HEK293 (cell line): ENCODE data around the gene GYG1.

Experiments
- CTCF ChIA-PET: fragments of 350-600 bp; formaldehyde crosslinking; extraction: SDS; loops from one replicate; lab custom pipeline; 2021; ENCODE audit warnings: antibody characterized with exemption; lab: Yijun Ruan, JAX
- POLR2A ChIA-PET: fragments of 300-600 bp; formaldehyde crosslinking; extraction: SDS; loops from one replicate; lab custom pipeline; 2020; ENCODE audit warnings: antibody characterized with exemption, inconsistent platforms; lab: Yijun Ruan, JAX
- H3K27ac ChIP-seq: fragments of 200-500 bp; sonication (Bioruptor generic); 2 replicates; pipeline ENCODE4 v1.5.1; 2014; ENCODE audit warnings: low read depth, low read length, control low read depth, inconsistent platforms; ENCODE audit errors: extremely low read depth
- H3K36me3 ChIP-seq, 2 experiments: fragments of 200-500 bp in 1 of 2; sonication (Bioruptor generic) in 1 of 2; 1 replicate in 1 of 2; 2 replicates in 1 of 2; pipeline ENCODE4 v1.5.1; 2014 to 2017; ENCODE audit warnings: inconsistent platforms in 2 of 2, low read length in 2 of 2; ENCODE audit not compliant: control insufficient read depth in 2 of 2, insufficient read depth in 1 of 2
- H3K4me1 ChIP-seq: fragments of 200-500 bp; sonication (Bioruptor generic); 2 replicates; pipeline ENCODE4 v1.5.1; 2014; ENCODE audit warnings: mild to moderate bottlenecking, low read length, inconsistent platforms; ENCODE audit not compliant: control insufficient read depth, insufficient read depth
- H3K4me3 ChIP-seq: 2 replicates; pipeline ENCODE4 v1.5.1; 2011; ENCODE audit warnings: low read depth, mild to moderate bottlenecking, control low read depth, low read length, moderate library complexity
- H3K9me3 ChIP-seq: fragments of 200-500 bp; sonication (Bioruptor generic); 2 replicates; pipeline ENCODE4 v1.5.1; 2014; ENCODE audit warnings: low read depth, low read length, inconsistent platforms; ENCODE audit not compliant: control insufficient read depth, insufficient read depth
- GFI1B ChIP-seq: fragments of 450-650 bp; formaldehyde crosslinking; IDR thresholded peaks from 2 replicates; pipeline ENCODE4 v1.5.1; 2016; ENCODE audit warnings: missing biosample characterization, missing genetic modification characterization
- HOXA7 ChIP-seq: sonication (generic); formaldehyde crosslinking; IDR thresholded peaks from 2 replicates; pipeline ENCODE4 v1.8.1; 2022; ENCODE audit warnings: missing genetic modification reagents, borderline replicate concordance
- KLF16 ChIP-seq: fragments of 450-650 bp; formaldehyde crosslinking; IDR thresholded peaks from 2 replicates; pipeline ENCODE4 v1.5.1; 2017; ENCODE audit warnings: missing biosample characterization, missing genetic modification characterization
- MEIS1 ChIP-seq: sonication (generic); formaldehyde crosslinking; IDR thresholded peaks from 2 replicates; pipeline ENCODE4 v1.8.1; 2022; ENCODE audit warnings: missing genetic modification reagents, mild to moderate bottlenecking, borderline replicate concordance
- PRDM1 ChIP-seq: fragments of 450-650 bp; formaldehyde crosslinking; IDR thresholded peaks from 2 replicates; pipeline ENCODE4; 2016; ENCODE audit warnings: missing biosample characterization, missing genetic modification characterization
- PRDM4 ChIP-seq: fragments of 450-650 bp; formaldehyde crosslinking; IDR thresholded peaks from 2 replicates; pipeline ENCODE4 v1.5.1; 2017; ENCODE audit warnings: missing biosample characterization, missing genetic modification characterization
- ZBTB17 ChIP-seq: fragments of 450-650 bp; formaldehyde crosslinking; IDR thresholded peaks from 2 replicates; pipeline ENCODE4 v1.5.1; 2016; ENCODE audit warnings: missing biosample characterization, missing genetic modification characterization
- ZBTB7A ChIP-seq: fragments of 450-650 bp; formaldehyde crosslinking; IDR thresholded peaks from 2 replicates; pipeline ENCODE4 v1.5.1; 2016; ENCODE audit warnings: low read depth, missing biosample characterization, missing genetic modification characterization
- ZFP3 ChIP-seq: fragments of 450-650 bp; formaldehyde crosslinking; IDR thresholded peaks from 2 replicates; pipeline ENCODE4 v1.5.1; 2016; ENCODE audit warnings: low read depth, missing biosample characterization, missing genetic modification characterization
- ZNF184 ChIP-seq: fragments of 450-650 bp; IDR thresholded peaks from 2 replicates; pipeline ENCODE4 v1.5.1; 2018; ENCODE audit warnings: missing biosample characterization, mild to moderate bottlenecking, missing genetic modification characterization
- ZNF202 ChIP-seq: fragments of 450-650 bp; formaldehyde crosslinking; IDR thresholded peaks from 2 replicates; pipeline ENCODE4 v1.5.1; 2016; ENCODE audit warnings: missing biosample characterization, missing genetic modification characterization, borderline replicate concordance
- ZNF211 ChIP-seq: fragments of 450-650 bp; formaldehyde crosslinking; IDR thresholded peaks from 2 replicates; pipeline ENCODE4 v1.5.1; 2016; ENCODE audit warnings: low read depth, missing biosample characterization, missing genetic modification characterization
- ZNF221 ChIP-seq: fragments of 450-650 bp; formaldehyde crosslinking; IDR thresholded peaks from 2 replicates; pipeline ENCODE4 v1.5.1; 2017; ENCODE audit warnings: missing biosample characterization, missing genetic modification characterization, borderline replicate concordance
- ZNF274 ChIP-seq, 2 experiments: fragments of 200-500 bp in 1 of 2; fragments of 450-650 bp in 1 of 2; sonication (Bioruptor generic) in 1 of 2; formaldehyde crosslinking in 1 of 2; IDR thresholded peaks; 2 replicates each; pipeline versions ENCODE4 v1.5.1 to v1.6.1; 2014 to 2016; ENCODE audit warnings: borderline replicate concordance in 1 of 2, inconsistent platforms in 1 of 2, low read length in 1 of 2, missing biosample characterization in 1 of 2, missing genetic modification characterization in 1 of 2
- ZNF501 ChIP-seq: fragments of 450-650 bp; formaldehyde crosslinking; IDR thresholded peaks from 2 replicates; pipeline ENCODE4 v1.5.1; 2016; ENCODE audit warnings: missing biosample characterization, missing genetic modification characterization
- ZNF510 ChIP-seq: fragments of 450-650 bp; formaldehyde crosslinking; IDR thresholded peaks from 2 replicates; pipeline ENCODE4 v1.5.1; 2018; ENCODE audit warnings: mild to moderate bottlenecking, missing genetic modification characterization, missing biosample characterization; ENCODE audit not compliant: insufficient replicate concordance
- ZNF548 ChIP-seq: fragments of 450-650 bp; formaldehyde crosslinking; IDR thresholded peaks from 2 replicates; pipeline ENCODE4 v1.5.1; 2016; ENCODE audit warnings: missing biosample characterization, missing genetic modification characterization
- ZNF549 ChIP-seq: fragments of 450-650 bp; IDR thresholded peaks from 2 replicates; pipeline ENCODE4 v1.5.1; 2018; ENCODE audit warnings: missing biosample characterization, missing genetic modification characterization, mild to moderate bottlenecking, inconsistent platforms, moderate library complexity
- ZNF629 ChIP-seq: fragments of 450-650 bp; formaldehyde crosslinking; IDR thresholded peaks from 2 replicates; pipeline ENCODE4 v1.5.1; 2017; ENCODE audit warnings: missing biosample characterization, missing genetic modification characterization
- ZNF654 ChIP-seq: fragments of 450-650 bp; formaldehyde crosslinking; IDR thresholded peaks from 2 replicates; pipeline ENCODE4 v1.5.1; 2016; ENCODE audit warnings: low read depth, missing biosample characterization, missing genetic modification characterization
- ZNF677 ChIP-seq: fragments of 450-650 bp; IDR thresholded peaks from 2 replicates; pipeline ENCODE4 v1.5.0; 2018; ENCODE audit warnings: missing biosample characterization, mild to moderate bottlenecking, missing genetic modification characterization, moderate library complexity
- TF ChIP-seq, protein P1 (sequence below): sonication (generic); formaldehyde crosslinking; IDR thresholded peaks from 2 replicates; pipeline ENCODE4 v1.8.1; 2022; ENCODE audit warnings: mild to moderate bottlenecking, moderate library complexity, missing genetic modification reagents
- TF ChIP-seq, protein P2 (sequence below): fragments of 450-650 bp; formaldehyde crosslinking; IDR thresholded peaks from 2 replicates; pipeline ENCODE4 v1.5.1; 2016; ENCODE audit warnings: missing biosample characterization, missing genetic modification characterization
- TF ChIP-seq, protein P3 (sequence below): fragments of 450-650 bp; IDR thresholded peaks from 2 replicates; pipeline ENCODE4 v1.5.1; 2018; ENCODE audit warnings: missing biosample characterization, mild to moderate bottlenecking, missing genetic modification characterization

GYG1 gene

GRCh38 chr3:149001727-149002126 is 10.4 kb downstream of the GYG1 start:
- CTCF ChIA-PET: no interaction called here

DNA sequence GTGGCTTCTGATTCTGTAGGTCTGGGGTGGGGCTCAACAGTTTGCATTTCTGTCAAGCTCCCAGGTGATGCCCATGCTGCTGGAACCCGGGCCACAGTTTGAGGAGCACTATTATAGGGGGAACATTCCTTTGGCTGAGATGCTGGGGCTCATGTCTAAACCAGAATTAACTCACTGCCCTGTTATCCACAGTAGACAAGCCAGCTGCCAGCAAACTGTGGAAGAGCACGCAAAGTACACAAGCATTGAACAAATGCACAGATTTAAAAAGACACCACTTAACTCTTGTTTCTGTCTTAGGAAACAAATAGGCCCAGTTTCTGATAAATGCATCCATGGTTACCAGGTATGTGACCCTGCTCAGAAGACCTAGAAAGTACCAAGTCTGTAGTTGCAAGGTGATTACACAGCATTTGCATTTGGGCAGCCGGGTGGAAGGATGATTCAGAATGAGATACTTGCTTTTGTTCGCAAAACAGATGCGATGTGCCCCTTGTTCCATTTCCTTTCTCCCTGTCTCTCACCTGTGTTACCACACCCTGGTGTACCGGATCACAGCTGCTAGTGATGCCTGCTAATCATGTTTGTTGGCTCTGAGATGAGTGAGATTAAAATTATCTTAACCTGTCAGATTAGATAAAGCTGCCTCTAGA is 12.4 kb downstream of the GYG1 start:
- no peaks in the 10 kb centered on the region for H3K4me1 ChIP-seq
- no peak overlapping the region for H3K27ac ChIP-seq
- peaks cover 0 to 41% of the 10 kb centered on the region in 2 experiments; a peak in 1 of 3 replicates for H3K36me3 ChIP-seq
- TF ChIP-seq GFI1B (tag by site-specific recombination) (no peak), ZNF654 (tag by site-specific recombination) (no peak), ZNF629 (tag by site-specific recombination) (no peak), HOXA7 (no peak), ZNF211 (tag by site-specific recombination) (no peak), ZBTB17 (tag by site-specific recombination) (no peak), ZNF184 (tag by site-specific recombination) (no peak), ZNF274 (IDR thresholded peaks at IDR 0.05; ENCODE audit: low read length) (no peak), ZNF274 (tag by site-specific recombination; IDR thresholded peaks at IDR 0.05; ENCODE audit: borderline replicate concordance) (no peak), KLF16 (tag by site-specific recombination) (no peak), ZNF510 (tag by site-specific recombination) (no peak), ZNF221 (tag by site-specific recombination) (no peak), PRDM4 (tag by site-specific recombination) (no peak), ZBTB7A (tag by site-specific recombination) (no peak), ZFP3 (tag by site-specific recombination) (no peak), ZNF549 (tag by site-specific recombination) (no peak)
- TF ChIP-seq, protein P1, sequence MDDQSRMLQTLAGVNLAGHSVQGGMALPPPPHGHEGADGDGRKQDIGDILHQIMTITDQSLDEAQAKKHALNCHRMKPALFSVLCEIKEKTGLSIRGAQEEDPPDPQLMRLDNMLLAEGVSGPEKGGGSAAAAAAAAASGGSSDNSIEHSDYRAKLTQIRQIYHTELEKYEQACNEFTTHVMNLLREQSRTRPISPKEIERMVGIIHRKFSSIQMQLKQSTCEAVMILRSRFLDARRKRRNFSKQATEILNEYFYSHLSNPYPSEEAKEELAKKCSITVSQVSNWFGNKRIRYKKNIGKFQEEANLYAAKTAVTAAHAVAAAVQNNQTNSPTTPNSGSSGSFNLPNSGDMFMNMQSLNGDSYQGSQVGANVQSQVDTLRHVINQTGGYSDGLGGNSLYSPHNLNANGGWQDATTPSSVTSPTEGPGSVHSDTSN (CRISPR knock-in tag): no peak
- TF ChIP-seq, protein P2, sequence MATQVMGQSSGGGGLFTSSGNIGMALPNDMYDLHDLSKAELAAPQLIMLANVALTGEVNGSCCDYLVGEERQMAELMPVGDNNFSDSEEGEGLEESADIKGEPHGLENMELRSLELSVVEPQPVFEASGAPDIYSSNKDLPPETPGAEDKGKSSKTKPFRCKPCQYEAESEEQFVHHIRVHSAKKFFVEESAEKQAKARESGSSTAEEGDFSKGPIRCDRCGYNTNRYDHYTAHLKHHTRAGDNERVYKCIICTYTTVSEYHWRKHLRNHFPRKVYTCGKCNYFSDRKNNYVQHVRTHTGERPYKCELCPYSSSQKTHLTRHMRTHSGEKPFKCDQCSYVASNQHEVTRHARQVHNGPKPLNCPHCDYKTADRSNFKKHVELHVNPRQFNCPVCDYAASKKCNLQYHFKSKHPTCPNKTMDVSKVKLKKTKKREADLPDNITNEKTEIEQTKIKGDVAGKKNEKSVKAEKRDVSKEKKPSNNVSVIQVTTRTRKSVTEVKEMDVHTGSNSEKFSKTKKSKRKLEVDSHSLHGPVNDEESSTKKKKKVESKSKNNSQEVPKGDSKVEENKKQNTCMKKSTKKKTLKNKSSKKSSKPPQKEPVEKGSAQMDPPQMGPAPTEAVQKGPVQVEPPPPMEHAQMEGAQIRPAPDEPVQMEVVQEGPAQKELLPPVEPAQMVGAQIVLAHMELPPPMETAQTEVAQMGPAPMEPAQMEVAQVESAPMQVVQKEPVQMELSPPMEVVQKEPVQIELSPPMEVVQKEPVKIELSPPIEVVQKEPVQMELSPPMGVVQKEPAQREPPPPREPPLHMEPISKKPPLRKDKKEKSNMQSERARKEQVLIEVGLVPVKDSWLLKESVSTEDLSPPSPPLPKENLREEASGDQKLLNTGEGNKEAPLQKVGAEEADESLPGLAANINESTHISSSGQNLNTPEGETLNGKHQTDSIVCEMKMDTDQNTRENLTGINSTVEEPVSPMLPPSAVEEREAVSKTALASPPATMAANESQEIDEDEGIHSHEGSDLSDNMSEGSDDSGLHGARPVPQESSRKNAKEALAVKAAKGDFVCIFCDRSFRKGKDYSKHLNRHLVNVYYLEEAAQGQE (tag by site-specific recombination): no peak
- H3K4me3 ChIP-seq: no peak overlapping the region
- ChIA-PET CTCF (no interaction called here), POLR2A (no interaction called here)
- H3K9me3 ChIP-seq: no peaks in the 10 kb centered on the region

More at GRCh38 chr3:149001727-149002126, 10.4 kb downstream of the GYG1 start:
- no peak for TF ChIP-seq ZNF501 (tag by site-specific recombination)
- TF ChIP-seq ZNF202 (tag by site-specific recombination): no peak
- TF ChIP-seq ZNF677: no peak
- TF ChIP-seq MEIS1 (CRISPR knock-in tag): no peak
- TF ChIP-seq ZNF221 (tag by site-specific recombination): no peak
- no peak for TF ChIP-seq ZNF548 (tag by site-specific recombination)
- TF ChIP-seq, protein P3, sequence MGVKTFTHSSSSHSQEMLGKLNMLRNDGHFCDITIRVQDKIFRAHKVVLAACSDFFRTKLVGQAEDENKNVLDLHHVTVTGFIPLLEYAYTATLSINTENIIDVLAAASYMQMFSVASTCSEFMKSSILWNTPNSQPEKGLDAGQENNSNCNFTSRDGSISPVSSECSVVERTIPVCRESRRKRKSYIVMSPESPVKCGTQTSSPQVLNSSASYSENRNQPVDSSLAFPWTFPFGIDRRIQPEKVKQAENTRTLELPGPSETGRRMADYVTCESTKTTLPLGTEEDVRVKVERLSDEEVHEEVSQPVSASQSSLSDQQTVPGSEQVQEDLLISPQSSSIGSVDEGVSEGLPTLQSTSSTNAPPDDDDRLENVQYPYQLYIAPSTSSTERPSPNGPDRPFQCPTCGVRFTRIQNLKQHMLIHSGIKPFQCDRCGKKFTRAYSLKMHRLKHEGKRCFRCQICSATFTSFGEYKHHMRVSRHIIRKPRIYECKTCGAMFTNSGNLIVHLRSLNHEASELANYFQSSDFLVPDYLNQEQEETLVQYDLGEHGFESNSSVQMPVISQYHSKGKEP: no peak
- TF ChIP-seq PRDM1 (tag by site-specific recombination): no peak
- TF ChIP-seq, all 188 proteins: peak for 0
- Histone ChIP-seq H3K4me1 (no peaks in the 10 kb centered on the region), H3K36me3 (peaks cover 0 to 40% of the 10 kb centered on the region in 2 experiments; a peak in 1 of 3 replicates), H3K9me3 (no peaks in the 10 kb centered on the region), H3K4me3 (no peak overlapping the region), H3K27ac (no peak overlapping the region)
- POLR2A ChIA-PET: no interaction called here
